K562 (cell line): Measurements from ENCODE around the gene KLRB1.

Experiments
- CAMTA2 ChIP-seq: fragments of 250-450 bp; sonication (Bioruptor Pico); conservative IDR thresholded peaks from 2 replicates; pipeline ENCODE4 v1.5.1; 2022
- CTCF ChIP-seq, 3 experiments: IDR thresholded peaks in 2 of 3; conservative IDR thresholded peaks in 1 of 3; 2 replicates each; pipeline ENCODE4 v1.5.1; 2011 to 2012; ENCODE audit warnings: low read length in 3 of 3, mild to moderate bottlenecking in 3 of 3, control low read depth in 2 of 3, improper control_type of control experiment in 1 of 3, inconsistent platforms in 1 of 3, low read depth in 1 of 3, mixed read lengths in 1 of 3, moderate library complexity in 1 of 3; ENCODE audit not compliant: insufficient read depth in 2 of 3
- FOXA1 ChIP-seq: fragments of 450-650 bp; IDR thresholded peaks from 2 replicates; pipeline ENCODE4 v1.6.1; 2016; ENCODE audit warnings: mild to moderate bottlenecking, borderline replicate concordance
- ILK ChIP-seq: fragments of 450-650 bp; IDR thresholded peaks from 2 replicates; pipeline ENCODE4 v1.6.1; 2016; ENCODE audit warnings: missing genetic modification characterization, low read depth, mild to moderate bottlenecking, missing compliant biosample characterization, moderate library complexity, borderline replicate concordance
- IRF2 ChIP-seq: sonication (generic); formaldehyde crosslinking; IDR thresholded peaks from 2 replicates; pipeline ENCODE4 v1.8.1; 2022; ENCODE audit warnings: mild to moderate bottlenecking, missing genetic modification reagents
- JUNB ChIP-seq: fragments of 450-650 bp; formaldehyde crosslinking; conservative IDR thresholded peaks from 2 replicates; pipeline ENCODE4 v1.4.0; 2020; ENCODE audit warnings: mild to moderate bottlenecking
- POLR2AphosphoS2 ChIP-seq: IDR thresholded peaks from 2 replicates; pipeline ENCODE4 v1.6.1; 2012; ENCODE audit warnings: low read length, improper control_type of control experiment
- RFX5 ChIP-seq: IDR thresholded peaks from 2 replicates; pipeline ENCODE4 v1.6.1; 2011; ENCODE audit warnings: low read depth, mild to moderate bottlenecking, improper control_type of control experiment, low read length
- SIN3A ChIP-seq, 2 experiments: fragments of 150-350 bp in 1 of 2; IDR thresholded peaks; 2 replicates each; pipeline ENCODE4 v1.6.1; 2011 to 2016; ENCODE audit warnings: borderline replicate concordance in 2 of 2, low read depth in 2 of 2, low read length in 2 of 2, mild to moderate bottlenecking in 2 of 2, moderate library complexity in 2 of 2; ENCODE audit not compliant: control insufficient read depth in 1 of 2
- SMARCA4 ChIP-seq: fragments of 450-650 bp; IDR thresholded peaks from 2 replicates; pipeline ENCODE4 v1.6.1; 2016
- ZBTB12 ChIP-seq: fragments of 250-450 bp; sonication (Bioruptor Pico); IDR thresholded peaks from 2 replicates; pipeline ENCODE4 v1.4.0; 2020
- ZNF778 ChIP-seq: fragments of 450-650 bp; formaldehyde crosslinking; IDR thresholded peaks from 2 replicates; pipeline ENCODE4 v1.4.0; 2020; ENCODE audit warnings: mild to moderate bottlenecking, moderate library complexity
- TF ChIP-seq, protein P1 (sequence below): fragments of 450-650 bp; IDR thresholded peaks from 2 replicates; pipeline ENCODE4 v1.6.1; 2017; ENCODE audit warnings: antibody characterized with exemption, mild to moderate bottlenecking

- TF ChIP-seq ZBTB12 (CRISPR knock-in tag), result no peak
- TF ChIP-seq, protein P1, sequence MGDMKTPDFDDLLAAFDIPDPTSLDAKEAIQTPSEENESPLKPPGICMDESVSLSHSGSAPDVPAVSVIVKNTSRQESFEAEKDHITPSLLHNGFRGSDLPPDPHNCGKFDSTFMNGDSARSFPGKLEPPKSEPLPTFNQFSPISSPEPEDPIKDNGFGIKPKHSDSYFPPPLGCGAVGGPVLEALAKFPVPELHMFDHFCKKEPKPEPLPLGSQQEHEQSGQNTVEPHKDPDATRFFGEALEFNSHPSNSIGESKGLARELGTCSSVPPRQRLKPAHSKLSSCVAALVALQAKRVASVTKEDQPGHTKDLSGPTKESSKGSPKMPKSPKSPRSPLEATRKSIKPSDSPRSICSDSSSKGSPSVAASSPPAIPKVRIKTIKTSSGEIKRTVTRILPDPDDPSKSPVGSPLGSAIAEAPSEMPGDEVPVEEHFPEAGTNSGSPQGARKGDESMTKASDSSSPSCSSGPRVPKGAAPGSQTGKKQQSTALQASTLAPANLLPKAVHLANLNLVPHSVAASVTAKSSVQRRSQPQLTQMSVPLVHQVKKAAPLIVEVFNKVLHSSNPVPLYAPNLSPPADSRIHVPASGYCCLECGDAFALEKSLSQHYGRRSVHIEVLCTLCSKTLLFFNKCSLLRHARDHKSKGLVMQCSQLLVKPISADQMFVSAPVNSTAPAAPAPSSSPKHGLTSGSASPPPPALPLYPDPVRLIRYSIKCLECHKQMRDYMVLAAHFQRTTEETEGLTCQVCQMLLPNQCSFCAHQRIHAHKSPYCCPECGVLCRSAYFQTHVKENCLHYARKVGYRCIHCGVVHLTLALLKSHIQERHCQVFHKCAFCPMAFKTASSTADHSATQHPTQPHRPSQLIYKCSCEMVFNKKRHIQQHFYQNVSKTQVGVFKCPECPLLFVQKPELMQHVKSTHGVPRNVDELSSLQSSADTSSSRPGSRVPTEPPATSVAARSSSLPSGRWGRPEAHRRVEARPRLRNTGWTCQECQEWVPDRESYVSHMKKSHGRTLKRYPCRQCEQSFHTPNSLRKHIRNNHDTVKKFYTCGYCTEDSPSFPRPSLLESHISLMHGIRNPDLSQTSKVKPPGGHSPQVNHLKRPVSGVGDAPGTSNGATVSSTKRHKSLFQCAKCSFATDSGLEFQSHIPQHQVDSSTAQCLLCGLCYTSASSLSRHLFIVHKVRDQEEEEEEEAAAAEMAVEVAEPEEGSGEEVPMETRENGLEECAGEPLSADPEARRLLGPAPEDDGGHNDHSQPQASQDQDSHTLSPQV, result no peak
- TF ChIP-seq POLR2AphosphoS2, result no peak
- no peak for TF ChIP-seq JUNB (CRISPR knock-in tag)
- no peak for TF ChIP-seq RFX5
- TF ChIP-seq SIN3A (IDR thresholded peaks at IDR 0.05; ENCODE audit: borderline replicate concordance in 2 of 2, control insufficient read depth in 1 of 2, low read depth in 2 of 2, low read length in 2 of 2), result no peak
- no peak for TF ChIP-seq CAMTA2 (CRISPR knock-in tag)
- TF ChIP-seq ILK (tag), result no peak
- TF ChIP-seq FOXA1, result no peak
- TF ChIP-seq ZNF778 (CRISPR knock-in tag), result no peak
- no peak for TF ChIP-seq SMARCA4
- TF ChIP-seq IRF2, result no peak
- no peak for TF ChIP-seq CTCF (IDR thresholded peaks at IDR 0.05 in 2 of 3, conservative IDR thresholded peaks at IDR 0.05 in 1 of 3; ENCODE audit: insufficient read depth in 2 of 3, low read depth in 1 of 3, low read length in 3 of 3)
Observed at GRCh38 chr12:9649532-9649940, 41.8 kb upstream of the KLRB1 start.
